ACC112 (cell line): ENCODE data around the gene C16orf90.

ENCODE experiments used
- H2AFZ ChIP-seq: fragments of 200-600 bp; sonication (generic); one replicate; pipeline ENCODE4 v1.6.0; 2017; ENCODE audit warnings: antibody characterized with exemption, low read length; ENCODE audit not compliant: unreplicated experiment
- H3K27ac ChIP-seq: fragments of 200-600 bp; sonication (generic); 2 replicates; pipeline ENCODE4 v1.5.1; 2014; ENCODE audit warnings: low read depth, mild to moderate bottlenecking, antibody characterized with exemption, low read length, moderate library complexity
- H3K27me3 ChIP-seq: fragments of 200-600 bp; sonication (generic); 2 replicates; pipeline ENCODE4 v1.6.1; 2014; ENCODE audit warnings: mild to moderate bottlenecking, antibody characterized with exemption, low read length, moderate library complexity, mixed read lengths; ENCODE audit not compliant: insufficient read depth
- H3K36me3 ChIP-seq: fragments of 200-600 bp; sonication (generic); 2 replicates; pipeline ENCODE4 v1.6.1; 2016; ENCODE audit warnings: mild to moderate bottlenecking, antibody characterized with exemption, low read length, moderate library complexity, mixed read lengths; ENCODE audit not compliant: insufficient read depth
- H3K4me1 ChIP-seq: fragments of 200-600 bp; sonication (generic); one replicate; pipeline ENCODE4 v1.6.1; 2016; ENCODE audit warnings: low read length, mixed read lengths; ENCODE audit not compliant: insufficient read depth, unreplicated experiment, control insufficient read depth
- H3K4me3 ChIP-seq: fragments of 200-600 bp; sonication (generic); 2 replicates; pipeline ENCODE4 v1.5.1; 2014; ENCODE audit warnings: mild to moderate bottlenecking, low read depth, low read length
- H3K79me2 ChIP-seq: fragments of 200-600 bp; sonication (generic); one replicate; pipeline ENCODE4 v1.6.0; 2016; ENCODE audit warnings: low read length; ENCODE audit not compliant: control insufficient read depth, unreplicated experiment, insufficient read depth

C16orf90 gene

GRCh38 chr16:3444032-3444388 lies 51.3 kb downstream of the C16orf90 start:
- H3K27me3 ChIP-seq, result no peaks in the 10 kb centered on the region
- peak overlapping the region; percentile 84 for H3K27ac ChIP-seq
- peaks cover 21% of the 10 kb centered on the region for H3K36me3 ChIP-seq
- peaks cover 6% of the 10 kb centered on the region for H3K4me1 ChIP-seq
- peak overlapping the region; percentile 3 for H2AFZ ChIP-seq
- peak overlapping the region; percentile 87 for H3K4me3 ChIP-seq
- peaks cover 36% of the 10 kb centered on the region for H3K79me2 ChIP-seq
